EH (cell line): ENCODE results near the gene SLC29A4.
"Not testable (repeated sequence)": the region's sequence is repeated elsewhere in the genome, so short reads cannot be mapped to it uniquely, and the experiment has no call there.

ENCODE experiments used
- DNase-seq: peaks from one replicate; pipeline ENCODE4 v3.0.0-alpha.2; 2015; ENCODE audit warnings: low read depth

Gene SLC29A4, protein sequence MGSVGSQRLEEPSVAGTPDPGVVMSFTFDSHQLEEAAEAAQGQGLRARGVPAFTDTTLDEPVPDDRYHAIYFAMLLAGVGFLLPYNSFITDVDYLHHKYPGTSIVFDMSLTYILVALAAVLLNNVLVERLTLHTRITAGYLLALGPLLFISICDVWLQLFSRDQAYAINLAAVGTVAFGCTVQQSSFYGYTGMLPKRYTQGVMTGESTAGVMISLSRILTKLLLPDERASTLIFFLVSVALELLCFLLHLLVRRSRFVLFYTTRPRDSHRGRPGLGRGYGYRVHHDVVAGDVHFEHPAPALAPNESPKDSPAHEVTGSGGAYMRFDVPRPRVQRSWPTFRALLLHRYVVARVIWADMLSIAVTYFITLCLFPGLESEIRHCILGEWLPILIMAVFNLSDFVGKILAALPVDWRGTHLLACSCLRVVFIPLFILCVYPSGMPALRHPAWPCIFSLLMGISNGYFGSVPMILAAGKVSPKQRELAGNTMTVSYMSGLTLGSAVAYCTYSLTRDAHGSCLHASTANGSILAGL

DNA sequence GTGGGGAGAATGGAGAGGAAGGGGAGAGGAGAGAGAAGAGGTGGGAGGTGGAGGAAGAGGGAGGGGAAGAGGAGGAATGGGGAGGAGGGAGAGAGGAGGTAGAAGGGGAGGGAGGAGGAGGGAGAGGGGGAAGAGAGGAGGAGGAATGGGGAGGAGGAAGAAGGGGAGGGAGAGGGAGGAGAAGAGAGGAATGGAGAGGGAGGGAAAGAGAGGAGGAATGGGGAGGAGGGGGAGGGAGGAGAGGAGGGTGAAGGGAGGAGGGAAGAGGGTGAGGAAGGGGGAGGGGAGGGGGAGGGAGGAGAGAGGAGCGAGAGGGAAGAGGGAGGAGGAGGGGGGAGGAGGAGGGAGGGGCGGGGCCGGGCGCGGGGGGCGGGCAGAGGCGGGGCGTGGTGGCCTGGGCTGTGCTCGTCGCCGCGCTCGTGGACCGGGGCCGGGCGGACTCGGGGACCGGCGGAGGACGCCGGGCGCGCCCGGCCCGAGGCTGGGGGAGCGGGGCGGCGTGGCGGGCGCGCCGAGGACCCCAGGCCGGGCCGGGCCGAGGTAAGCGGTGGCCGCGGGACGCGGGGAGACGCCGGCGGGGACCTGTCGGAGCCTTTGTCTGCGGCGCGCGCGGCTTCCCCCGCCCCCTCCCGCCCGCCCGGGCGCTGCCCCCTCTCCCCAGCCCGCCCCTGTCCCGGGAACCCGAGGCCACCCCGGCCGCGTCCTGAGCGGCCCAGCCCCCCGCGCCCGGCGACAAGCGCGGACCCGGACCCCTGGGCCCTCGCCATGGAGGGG, at the start of gene SLC29A4:
SLC29A4 (plus strand) TSS at position 401 of the 774 bp plus-strand sequence. CDS start 4,874 bp downstream, outside the sequence.
- DNase-seq: peak; percentile 50

DNA sequence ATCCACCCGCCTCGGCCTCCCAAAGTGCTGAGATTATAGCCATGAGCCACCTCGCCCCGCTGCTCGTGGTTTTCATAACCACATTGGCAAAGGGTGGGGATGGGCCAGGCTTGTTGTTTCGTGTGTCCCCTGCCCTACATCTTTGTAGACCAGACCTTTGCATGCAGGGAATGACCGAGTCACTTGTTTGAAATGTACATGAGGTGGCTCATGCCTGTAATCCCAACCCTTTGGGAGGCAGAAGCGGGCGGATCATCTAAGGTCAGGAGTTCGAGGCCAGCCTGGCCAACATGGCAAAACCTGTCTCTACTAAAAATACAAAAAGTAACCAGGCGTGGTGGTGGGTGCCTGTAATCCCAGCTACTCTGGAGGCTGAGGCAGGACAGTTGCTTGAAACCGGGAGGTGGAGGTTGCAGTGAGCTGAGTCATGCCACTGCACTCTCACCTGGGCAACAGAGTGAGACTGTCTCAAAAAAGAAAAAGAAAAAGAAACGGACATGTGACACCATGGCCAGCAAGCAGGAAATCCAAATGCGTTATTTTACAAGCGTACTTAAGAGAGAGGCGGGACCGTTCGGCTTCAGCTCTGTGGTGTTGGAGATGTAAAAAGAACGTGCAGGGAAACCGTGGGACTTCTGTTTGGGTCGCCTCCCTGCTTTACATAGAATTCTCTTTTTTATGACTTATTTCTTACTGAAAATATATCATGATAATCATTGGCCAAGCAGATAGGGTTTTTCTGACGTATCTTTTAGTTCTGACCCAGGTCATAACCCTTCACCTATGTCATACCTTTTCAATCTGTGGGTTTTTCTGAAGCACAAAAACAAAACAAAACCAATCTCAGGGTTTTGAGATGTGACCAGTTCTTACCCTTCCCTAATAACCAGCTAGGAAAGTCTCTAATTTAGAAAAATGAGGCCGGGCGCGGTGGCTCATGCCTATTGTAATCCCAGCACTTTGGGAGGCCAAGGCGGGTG, 47.6 kb upstream of the SLC29A4 start:
- DNase-seq: peak; percentile 38

DNA sequence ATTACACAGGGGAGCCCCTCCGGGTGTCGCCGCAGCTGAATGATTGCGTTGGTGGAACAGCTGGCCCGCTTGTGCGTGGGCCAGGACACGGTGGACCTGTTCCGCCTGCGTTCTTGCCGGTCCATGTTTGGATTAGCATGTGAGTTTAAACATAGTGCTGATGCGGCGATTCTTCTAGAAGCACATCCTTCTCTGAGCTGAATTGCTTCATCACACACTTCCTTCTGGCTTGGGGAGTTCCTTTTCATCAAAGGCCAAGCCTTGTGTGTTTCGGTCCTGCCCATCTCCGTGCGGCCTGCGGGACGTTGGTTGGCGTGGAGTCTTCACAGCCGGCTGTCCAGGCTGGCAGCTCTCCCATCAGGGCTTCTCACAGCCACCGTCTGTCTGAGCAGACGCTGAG, 45.5 kb upstream of the SLC29A4 start:
- DNase-seq: peak; percentile 62

DNA sequence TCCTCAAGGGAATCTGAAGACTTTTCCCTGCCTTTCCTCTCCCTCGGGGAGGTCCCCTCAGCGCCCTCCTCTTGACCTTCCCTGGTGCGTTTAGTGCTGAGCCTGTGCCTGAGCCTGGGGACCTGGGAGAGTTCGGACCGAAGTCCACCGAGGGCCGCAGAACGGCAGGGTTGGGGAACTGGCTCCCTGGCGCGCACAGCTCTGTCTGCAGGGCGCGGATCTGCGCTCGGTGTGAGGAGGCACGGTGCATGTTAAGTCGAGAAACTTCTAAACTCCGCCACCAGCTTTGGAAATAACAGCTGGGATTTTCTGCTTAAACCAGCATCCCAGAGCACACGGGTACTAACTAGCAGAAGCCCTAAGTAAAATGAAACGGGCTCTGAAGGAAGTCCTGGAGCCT, 44.2 kb upstream of the SLC29A4 start:
- no peak for DNase-seq

DNA sequence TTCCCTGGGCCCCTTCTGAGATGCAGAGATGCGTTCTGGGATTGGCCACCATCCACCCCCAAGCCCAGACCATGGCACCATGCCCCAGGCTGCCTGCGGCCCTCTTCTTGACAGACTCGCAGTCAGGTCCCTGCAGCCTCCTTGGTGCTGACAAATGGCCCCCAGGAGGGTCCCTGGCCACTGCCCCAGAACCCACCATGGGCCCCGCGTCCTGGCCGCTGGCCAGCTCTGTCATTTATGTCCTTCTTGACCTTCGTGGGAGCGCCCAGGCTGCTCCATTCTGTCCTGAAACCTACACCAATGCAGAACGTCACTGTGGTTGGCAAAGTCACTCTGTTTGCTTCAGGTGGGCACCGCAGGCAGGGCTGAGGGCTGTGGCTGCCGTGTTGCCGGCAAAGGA, 39.5 kb upstream of the SLC29A4 start:
- DNase-seq: no peak

DNA sequence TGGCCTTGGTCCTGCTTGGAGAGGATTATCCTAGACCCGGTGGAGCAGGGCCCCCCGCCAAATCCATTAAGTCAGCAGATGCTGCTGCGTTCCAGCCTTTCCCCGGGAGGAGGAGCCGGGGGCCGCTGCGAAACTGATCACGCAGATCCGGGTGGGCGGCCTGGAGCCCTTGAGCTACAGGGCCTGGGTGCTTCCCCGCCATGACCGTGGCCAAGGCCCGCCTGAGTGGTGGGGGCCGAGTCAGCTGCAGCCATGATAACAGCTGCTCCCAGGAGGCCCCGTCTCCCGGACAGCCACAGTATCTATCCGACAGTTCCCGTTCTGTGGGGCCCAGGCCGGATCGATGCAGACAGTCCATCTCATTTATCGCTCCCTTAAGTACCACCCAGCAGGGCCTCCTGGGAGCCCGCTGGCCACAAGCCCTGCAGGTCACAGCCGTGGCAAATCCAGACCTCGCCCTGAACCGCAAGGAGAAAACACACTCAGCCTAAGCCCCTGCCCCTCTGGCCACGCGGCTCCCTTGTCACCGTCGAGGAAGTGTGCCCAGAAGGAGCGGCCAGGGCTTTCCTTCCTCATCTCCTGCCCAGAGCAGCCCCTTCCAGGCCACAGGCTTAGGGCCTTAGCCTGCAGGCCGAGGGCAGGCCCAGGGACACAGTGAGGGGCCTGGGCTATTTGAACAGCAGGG, 34.4 kb upstream of the SLC29A4 start:
- DNase-seq: no peak

DNA sequence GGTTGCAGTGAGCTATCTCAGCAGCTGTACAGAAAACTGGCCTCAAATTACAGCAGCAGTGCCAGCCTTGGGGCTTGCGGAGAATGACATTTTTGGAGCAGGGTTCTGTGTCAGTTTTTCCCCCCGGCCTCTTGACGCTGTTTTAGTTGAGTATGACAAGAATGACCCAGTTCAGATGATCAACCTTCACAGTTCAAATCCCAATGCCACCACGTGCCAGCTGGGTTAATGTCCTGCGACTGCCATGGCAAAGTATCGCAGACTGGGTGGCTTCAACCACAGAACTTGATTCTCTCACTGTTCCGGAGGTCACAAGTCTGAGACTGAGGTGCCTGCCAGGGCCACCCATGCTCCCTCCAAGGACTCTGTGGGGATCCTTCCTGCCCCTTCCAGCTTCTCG, 32.0 kb upstream of the SLC29A4 start:
- DNase-seq: not testable (repeated sequence)

DNA sequence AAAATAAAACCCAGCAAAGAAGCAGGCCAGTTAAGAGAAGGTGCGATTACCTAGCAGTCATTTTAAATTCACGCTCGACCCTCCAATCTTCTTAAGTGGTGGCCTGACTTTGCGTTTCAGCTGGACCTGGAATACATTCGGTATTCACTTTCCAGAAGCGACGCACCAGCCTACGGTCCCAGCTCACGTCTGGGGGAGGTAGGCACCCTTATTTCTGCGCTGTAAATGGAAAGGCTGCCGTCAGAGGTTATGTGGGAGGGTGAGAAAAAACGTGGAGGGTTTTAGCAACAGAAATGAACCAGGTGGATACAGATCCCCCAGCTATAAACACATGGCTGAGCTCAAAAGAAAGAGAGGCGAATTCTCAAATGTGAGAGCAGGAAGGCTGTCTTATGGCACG, 29.2 kb upstream of the SLC29A4 start:
- not testable (repeated sequence) for DNase-seq

DNA sequence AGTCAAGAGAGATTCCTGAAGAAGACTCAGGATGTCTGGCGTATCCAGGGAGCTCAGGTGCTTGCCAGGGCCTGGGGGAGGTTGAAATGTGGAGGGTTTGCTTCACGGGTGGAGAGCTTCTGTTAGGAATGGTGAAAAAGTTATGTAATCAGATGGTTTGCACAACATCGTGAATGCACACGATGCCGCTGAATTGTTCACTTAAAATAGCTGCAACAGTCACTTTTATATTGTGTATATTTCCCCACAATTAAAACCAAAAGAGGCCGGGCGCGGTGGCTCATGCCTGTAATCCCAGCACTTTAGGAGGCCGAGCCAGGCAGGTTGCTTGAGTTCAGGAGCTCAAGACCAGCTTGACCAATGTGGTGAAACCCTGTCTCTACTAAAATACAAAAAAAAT, 28.4 kb upstream of the SLC29A4 start:
- DNase-seq: not testable (repeated sequence)

DNA sequence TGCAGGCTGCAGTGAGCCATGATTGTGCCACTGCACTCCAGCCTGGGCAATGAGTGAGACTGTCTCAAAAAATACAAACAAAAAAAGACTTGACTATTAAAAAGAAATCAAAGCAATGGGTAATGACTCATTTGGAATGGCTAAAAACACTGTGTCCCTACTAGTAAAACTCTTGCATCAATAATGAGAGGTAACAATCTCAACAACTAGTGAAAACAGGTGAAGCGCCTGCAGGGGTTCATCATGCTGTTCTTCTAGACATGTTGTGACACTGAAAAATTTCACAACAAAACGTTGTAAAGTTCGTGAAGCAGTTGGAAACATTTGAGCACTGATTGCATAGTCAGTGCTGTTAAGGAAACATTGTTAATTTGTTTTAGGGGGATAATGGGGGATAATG, 26.9 kb upstream of the SLC29A4 start:
- DNase-seq: no peak

DNA sequence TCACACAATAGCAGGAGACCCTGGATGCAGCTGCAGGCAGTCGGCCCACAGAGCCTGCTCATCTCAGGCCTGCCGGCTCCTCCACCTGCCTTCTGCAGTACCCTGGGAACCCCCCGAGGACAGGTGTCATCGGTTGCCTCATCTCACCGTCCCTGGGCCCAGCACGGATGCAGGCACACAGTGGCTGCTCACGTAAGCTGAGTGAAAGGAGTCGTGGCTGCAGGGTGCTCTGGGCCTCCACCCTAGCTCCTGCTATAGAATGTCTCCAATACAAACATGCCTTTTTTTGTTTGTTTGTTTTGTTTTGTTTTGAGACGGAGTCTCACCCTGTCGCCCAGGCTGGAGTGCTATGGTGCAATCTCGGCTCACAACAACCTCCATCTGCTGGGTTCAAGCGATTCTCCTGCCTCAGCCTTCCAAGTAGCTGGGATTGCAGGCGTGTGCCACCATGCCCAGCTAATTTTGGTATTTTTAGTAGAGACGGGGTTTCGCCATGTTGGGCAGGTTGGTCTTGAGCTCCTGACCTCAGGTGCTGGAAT, 22.1 kb upstream of the SLC29A4 start:
- not testable (repeated sequence) for DNase-seq

DNA sequence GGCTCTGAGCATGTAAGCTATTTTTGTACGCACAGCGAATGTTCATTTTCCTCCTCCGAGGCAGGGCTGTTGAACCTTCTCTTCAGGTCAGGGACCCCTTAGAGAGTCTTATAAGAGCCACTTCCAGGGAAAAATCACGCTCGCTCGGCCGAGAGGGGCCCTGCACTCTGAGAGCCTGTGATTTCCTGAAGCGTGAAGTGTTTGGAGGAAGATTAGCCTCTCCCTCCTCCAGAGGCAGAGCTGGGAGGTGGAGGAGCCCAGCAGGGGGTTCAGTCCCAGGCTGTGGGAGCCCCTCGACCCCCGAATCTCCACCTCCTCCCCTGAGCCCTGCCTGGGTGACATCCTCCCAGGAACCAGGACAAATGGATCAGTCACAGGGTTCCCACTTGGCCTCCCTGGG, 19.7 kb upstream of the SLC29A4 start:
- DNase-seq: not testable (repeated sequence)

DNA sequence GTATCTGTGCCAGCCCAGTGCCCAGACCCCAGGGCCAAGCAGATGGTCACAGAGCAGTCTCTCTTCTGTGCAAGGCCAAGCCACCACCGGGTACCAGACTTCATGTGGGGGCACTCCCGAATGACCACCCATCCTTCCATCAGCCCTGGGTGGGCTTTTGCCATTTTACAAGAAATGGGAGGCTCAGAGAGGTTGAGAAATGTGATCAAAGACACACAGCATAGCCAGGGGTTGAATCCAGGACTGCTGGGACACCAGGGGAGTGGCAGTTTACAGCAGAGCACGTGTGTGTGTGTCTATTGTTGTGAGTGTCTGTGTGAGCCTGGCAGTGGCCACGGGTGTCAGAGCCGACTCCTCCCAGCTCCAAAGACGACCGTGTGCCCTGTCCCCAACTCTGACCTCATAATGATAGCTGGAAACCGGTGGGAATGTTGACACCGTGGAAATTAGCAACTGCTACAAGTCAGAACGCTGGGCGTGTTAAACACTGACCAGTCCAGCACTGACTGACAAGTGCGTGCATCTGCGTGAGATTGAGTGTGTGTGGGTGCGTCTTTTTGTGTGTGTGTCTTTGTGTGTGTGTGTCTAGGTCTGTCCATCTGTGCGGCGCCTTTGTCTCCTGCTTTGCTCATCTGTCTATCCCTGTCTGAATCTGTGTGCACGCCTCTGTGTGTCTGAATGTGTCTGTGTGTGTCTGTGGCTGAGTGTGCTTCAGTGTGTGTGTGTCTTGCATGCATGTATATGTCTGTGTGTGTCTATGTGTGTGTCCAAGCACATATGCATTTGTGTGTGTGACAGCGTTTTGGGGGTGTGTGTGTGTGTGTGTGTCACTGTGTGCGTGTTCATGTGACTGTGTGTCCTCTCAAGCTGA, 17.2 kb upstream of the SLC29A4 start:
- DNase-seq: no peak

DNA sequence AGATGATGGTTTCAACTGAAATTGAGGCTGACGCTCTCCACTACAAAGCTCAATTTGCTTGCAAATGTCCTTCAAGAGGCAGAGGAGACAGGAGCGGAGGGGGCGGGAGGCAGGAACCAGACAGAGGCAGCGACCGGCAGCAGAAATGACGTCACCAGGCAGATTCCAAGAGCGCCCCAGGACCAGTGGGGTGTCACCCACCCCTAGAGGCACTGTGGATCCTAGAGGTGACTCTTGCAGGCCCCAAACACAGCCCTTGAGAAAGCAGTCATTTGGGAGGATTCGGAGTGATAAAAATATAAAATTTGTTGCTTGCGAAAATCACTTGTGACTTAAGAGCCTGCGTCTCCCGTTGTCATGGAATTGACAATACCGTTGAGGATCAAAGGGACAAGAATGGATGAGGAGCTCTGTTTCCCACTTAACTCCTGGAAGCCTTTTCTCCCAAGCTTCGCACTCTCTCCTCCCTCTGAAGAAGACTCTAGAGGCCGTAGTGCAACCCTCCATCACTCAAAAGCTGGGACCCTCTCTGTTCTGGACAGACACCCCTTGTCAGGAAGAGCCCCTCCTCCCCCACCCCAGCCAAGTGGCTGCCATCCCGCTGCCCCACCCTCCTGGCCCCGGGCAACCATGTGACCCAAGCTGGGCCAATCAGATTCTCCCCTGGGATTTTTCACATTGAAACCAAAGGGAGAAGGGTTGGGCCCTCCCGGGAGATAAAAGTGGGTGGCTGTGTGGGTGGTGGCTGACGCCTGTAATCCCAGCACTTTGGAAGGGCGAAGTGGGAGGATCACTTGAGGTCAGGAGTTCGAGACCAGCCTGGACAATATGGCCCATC, 16.3 kb upstream of the SLC29A4 start:
- no peak for DNase-seq

DNA sequence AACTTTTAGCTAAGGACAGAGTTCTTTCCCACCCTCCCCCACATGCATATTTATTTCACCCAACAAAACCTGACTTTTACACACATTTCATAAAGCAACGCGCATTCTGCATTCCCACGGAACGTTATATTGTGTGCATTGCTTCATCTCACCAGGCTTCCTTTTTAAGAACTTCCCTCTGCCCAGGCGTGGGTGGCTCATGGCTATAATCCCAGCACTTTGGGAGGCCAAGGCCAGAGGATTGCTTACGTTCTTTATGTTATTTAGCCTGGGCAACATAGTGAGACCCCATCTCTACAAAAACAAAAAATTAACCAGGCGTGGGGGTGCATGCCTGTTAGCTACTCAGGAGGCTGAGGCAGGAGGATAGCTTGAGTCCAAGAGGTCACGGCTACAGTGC, 14.9 kb upstream of the SLC29A4 start:
- not testable (repeated sequence) for DNase-seq

DNA sequence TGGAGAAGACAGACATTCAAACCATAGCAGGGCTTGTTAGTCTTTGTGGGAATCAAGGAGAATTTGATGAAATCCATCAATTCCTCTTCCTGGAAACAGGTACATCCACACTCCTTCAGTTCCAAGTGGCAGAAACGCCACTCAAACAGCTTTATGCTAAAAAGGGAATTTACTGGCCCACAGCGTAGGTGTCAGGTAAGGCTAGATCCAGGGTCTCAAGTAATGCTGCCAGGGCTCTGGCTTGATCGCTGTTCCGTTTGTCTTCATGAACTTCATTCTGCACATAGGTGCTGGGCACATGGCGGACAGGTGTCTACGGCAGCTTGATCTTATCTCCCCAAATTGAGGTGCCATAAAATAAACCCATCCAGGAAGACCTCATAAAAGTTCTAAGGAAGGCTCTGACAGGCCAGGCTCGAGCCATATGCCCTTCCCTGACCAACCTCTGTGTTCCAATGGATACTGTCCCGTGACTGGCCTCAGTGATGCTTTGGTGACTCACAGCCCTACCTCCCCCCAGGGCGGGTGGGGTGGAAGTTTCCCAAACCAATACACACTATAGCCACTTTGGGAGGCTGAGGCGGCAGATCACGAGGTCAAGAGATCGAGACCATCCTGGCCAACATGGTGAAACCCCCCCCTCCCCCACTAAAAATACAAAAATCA, 12.6 kb upstream of the SLC29A4 start:
- DNase-seq: peak; percentile 32

DNA sequence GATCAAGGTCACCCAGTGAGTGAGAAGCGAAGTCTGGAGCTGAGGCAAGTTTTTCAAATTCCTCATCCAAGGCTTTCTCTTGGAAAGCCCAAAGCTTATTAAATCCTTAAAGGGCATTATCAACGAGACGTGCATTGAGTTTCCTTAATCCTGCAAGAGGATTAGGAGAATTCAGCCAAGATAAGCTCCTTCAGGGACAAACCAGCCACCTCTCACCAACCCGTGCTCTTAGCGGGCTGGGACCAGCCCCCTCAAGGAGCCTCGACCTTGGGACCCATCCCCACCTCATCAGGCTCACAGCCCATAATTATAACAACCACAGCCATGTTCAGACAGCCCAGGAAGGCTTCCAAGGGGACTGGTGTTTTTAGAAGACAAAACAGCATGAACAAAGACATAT, 12.0 kb upstream of the SLC29A4 start:
- no peak for DNase-seq

DNA sequence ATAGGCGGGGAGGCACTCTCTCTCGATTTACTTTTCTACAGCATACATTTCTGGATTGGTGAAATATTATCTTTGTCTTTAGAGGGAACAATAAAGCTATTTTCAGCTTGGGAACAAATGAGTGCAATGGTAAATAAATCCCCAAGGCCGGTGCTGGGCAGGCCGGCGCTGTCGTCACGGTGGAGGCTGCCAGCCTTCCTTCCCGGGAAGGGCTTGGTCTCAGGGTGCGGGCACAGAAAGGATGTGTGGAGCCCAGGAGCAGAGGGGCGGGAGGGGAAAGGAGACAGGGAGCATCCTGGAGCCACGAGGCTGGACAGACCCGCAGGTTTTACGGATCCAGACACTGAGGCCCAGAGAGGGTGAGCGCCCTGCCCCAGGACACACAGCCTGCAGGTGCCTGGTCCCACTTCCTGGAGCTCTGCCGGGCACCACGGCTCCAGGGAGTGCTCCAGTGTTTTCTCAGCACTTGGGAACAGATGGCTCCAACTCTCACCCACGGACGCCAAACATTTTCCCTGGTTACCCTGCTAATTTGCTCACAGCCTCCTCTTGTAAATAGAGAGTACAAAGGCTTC, 8.8 kb upstream of the SLC29A4 start:
- DNase-seq: not testable (repeated sequence)
